ENCODE data around the gene CAMTA1. TPM values are rescaled to one million over a fixed set of nuclear protein-coding genes. Genes with fewer than 3 reads are reported as not detected.
A peak's percentile ranks its signal among the peaks of the same experiment; 100 is the strongest.

Gene CAMTA1
- total RNA-seq, 1 donor from 2014 or later, result 38.1 TPM

DNA sequence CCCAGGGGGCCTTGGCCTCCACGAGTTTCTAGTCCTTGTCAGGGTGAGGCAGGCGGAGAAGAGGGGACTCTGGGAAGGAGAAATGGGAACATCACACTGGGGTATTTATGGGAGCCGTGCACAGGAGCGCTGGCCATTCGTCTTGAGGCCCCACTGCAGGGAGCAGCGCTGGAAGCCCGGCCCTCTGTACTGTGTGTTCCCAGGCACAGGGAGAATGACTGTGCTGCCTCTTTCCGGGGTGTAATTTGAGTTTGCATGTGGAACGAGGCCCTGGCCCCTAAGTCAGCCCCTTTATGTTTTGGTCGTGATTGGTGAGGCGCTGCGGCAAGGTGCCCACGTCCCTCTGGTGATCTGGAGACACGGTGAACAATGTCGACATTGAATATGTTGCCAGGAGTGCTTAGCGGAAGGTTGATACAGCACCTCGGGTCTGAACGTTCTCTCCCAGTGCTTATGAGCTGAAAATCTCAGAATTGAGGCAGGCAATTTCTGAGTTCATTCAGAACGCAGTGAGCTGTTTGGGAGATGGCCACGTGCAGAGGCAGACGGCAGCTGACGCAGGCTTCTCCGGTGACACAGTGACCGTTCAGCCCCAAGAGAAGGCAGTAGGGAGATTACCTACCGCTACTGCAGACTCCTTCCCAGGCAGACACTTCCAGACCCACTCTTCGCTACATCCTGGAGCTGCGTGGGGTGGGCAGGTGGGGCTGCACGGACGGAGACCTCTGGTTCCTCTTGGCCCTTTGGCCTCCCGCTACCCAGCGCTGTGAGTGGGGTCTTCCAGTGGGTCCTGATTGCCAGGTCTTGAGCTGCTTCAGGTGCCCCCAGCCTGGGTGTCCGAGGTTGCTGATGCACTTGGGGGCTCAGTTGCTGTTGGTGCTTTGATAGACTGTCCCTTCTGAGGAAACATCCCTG is 265.8 kb downstream of the CAMTA1 start:
- no peak overlapping the region for H3K27ac ChIP-seq (ENCODE audit: low read depth, low read length)
- peak overlapping the region in 1 of 3 donors; percentile 16 for H3K9ac ChIP-seq (ENCODE audit: low read depth in 1 of 3, low read length in 3 of 3)
- peaks cover 4 to 35% (median 34%) of the 10 kb centered on the region in 3 donors for H3K27me3 ChIP-seq (ENCODE audit: control insufficient read depth in 3 of 3, insufficient read depth in 3 of 3, low read length in 3 of 3)
- H3K36me3 ChIP-seq (ENCODE audit: control insufficient read depth in 3 of 3, insufficient read depth in 3 of 3, low read length in 3 of 3), result no peaks in the 10 kb centered on the region
- H3K9me3 ChIP-seq (ENCODE audit: control insufficient read depth in 3 of 3, low read length in 3 of 3), result no peaks in the 10 kb centered on the region
- no peak overlapping the region for H3K4me3 ChIP-seq (ENCODE audit: low read length in 3 of 3)
- peaks cover 0 to 9% (median 3%) of the 10 kb centered on the region in 3 donors for H3K4me1 ChIP-seq (ENCODE audit: control insufficient read depth in 3 of 3, insufficient read depth in 3 of 3, low read length in 3 of 3)

GRCh38 chr1:7052701-7053100 is 267.4 kb downstream of the CAMTA1 start:
- no peak overlapping the region for H3K4me3 ChIP-seq (ENCODE audit: low read length in 3 of 3)
- no peak overlapping the region for H3K27ac ChIP-seq (ENCODE audit: low read depth, low read length)
- H3K36me3 ChIP-seq (ENCODE audit: control insufficient read depth in 3 of 3, insufficient read depth in 3 of 3, low read length in 3 of 3), result no peaks in the 10 kb centered on the region
- peaks cover 0 to 9% (median 3%) of the 10 kb centered on the region in 3 donors for H3K4me1 ChIP-seq (ENCODE audit: control insufficient read depth in 3 of 3, insufficient read depth in 3 of 3, low read length in 3 of 3)
- no peak overlapping the region for H3K9ac ChIP-seq (ENCODE audit: low read depth in 1 of 3, low read length in 3 of 3)
- peaks cover 4 to 34% (median 30%) of the 10 kb centered on the region in 3 donors for H3K27me3 ChIP-seq (ENCODE audit: control insufficient read depth in 3 of 3, insufficient read depth in 3 of 3, low read length in 3 of 3)
- H3K9me3 ChIP-seq (ENCODE audit: control insufficient read depth in 3 of 3, low read length in 3 of 3), result no peaks in the 10 kb centered on the region

DNA sequence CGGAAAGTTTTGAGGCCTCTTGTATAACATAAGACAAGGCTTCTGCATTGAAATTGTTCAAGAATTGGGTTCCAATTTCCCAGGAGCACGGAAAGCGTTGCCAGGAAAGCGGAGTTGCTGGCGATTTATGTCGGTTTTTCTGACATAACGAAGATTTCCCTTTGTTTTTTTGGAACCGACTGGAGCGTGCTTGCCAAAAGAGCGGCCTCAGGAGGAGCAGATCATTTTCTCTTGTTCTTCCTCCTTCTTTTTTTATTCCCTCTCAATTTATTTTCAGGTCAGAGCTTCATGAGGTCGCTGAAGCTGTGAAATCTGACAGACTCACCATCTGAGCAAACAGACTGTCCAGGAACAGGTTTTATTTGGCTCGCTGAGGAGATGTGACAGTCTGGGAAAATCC is 275.5 kb downstream of the CAMTA1 start:
- no peaks in the 10 kb centered on the region for H3K36me3 ChIP-seq (ENCODE audit: control insufficient read depth in 3 of 3, insufficient read depth in 3 of 3, low read length in 3 of 3)
- no peak overlapping the region for H3K9ac ChIP-seq (ENCODE audit: low read depth in 1 of 3, low read length in 3 of 3)
- peaks cover 0 to 8% (median 2%) of the 10 kb centered on the region in 3 donors for H3K27me3 ChIP-seq (ENCODE audit: control insufficient read depth in 3 of 3, insufficient read depth in 3 of 3, low read length in 3 of 3)
- no peaks in the 10 kb centered on the region for H3K9me3 ChIP-seq (ENCODE audit: control insufficient read depth in 3 of 3, low read length in 3 of 3)
- no peak overlapping the region for H3K4me3 ChIP-seq (ENCODE audit: low read length in 3 of 3)
- no peaks in the 10 kb centered on the region for H3K4me1 ChIP-seq (ENCODE audit: control insufficient read depth in 3 of 3, insufficient read depth in 3 of 3, low read length in 3 of 3)
- H3K27ac ChIP-seq (ENCODE audit: low read depth, low read length), result no peak overlapping the region

GRCh38 chr1:7062346-7063061 is 277.2 kb downstream of the CAMTA1 start:
- H3K36me3 ChIP-seq (ENCODE audit: control insufficient read depth in 3 of 3, insufficient read depth in 3 of 3, low read length in 3 of 3), result no peaks in the 10 kb centered on the region
- H3K27me3 ChIP-seq (ENCODE audit: control insufficient read depth in 3 of 3, insufficient read depth in 3 of 3, low read length in 3 of 3), result peaks cover 0 to 8% (median 0%) of the 10 kb centered on the region in 3 donors
- H3K27ac ChIP-seq (ENCODE audit: low read depth, low read length), result no peak overlapping the region
- H3K4me3 ChIP-seq (ENCODE audit: low read length in 3 of 3), result no peak overlapping the region
- H3K9me3 ChIP-seq (ENCODE audit: control insufficient read depth in 3 of 3, low read length in 3 of 3), result no peaks in the 10 kb centered on the region
- no peak overlapping the region for H3K9ac ChIP-seq (ENCODE audit: low read depth in 1 of 3, low read length in 3 of 3)
- no peaks in the 10 kb centered on the region for H3K4me1 ChIP-seq (ENCODE audit: control insufficient read depth in 3 of 3, insufficient read depth in 3 of 3, low read length in 3 of 3)

- Histone ChIP-seq H3K36me3 (ENCODE audit: control insufficient read depth in 3 of 3, insufficient read depth in 3 of 3, low read length in 3 of 3) (no peaks in the 10 kb centered on the region), H3K9ac (ENCODE audit: low read depth in 1 of 3, low read length in 3 of 3) (no peak overlapping the region), H3K27ac (ENCODE audit: low read depth, low read length) (no peak overlapping the region), H3K9me3 (ENCODE audit: control insufficient read depth in 3 of 3, low read length in 3 of 3) (no peaks in the 10 kb centered on the region), H3K4me1 (ENCODE audit: control insufficient read depth in 3 of 3, insufficient read depth in 3 of 3, low read length in 3 of 3) (no peaks in the 10 kb centered on the region), H3K27me3 (ENCODE audit: control insufficient read depth in 3 of 3, insufficient read depth in 3 of 3, low read length in 3 of 3) (peaks cover 0 to 8% (median 0%) of the 10 kb centered on the region in 3 donors), H3K4me3 (ENCODE audit: low read length in 3 of 3) (no peak overlapping the region)
Measured at GRCh38 chr1:7063981-7064380, 278.7 kb downstream of the CAMTA1 start.

DNA sequence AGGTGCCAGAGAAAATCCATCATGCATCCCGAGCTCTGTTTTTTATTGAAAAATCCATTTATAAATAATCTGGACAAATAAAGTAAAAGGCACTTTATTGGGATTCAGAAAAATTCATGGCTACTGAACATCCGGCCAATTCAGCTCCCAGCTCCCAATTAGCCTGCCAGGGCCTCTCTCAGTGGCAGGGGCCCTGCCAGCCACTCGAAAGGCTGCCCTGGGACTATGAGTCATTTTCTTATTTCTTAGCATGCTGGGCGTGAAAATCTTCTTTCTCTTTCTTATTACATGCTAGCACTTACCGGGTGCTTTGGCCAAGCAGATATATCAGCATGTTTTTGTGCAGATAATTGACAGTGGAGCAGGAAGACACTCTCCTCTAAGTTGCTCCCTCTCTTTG is 283.3 kb downstream of the CAMTA1 start:
- no peak overlapping the region for H3K4me3 ChIP-seq (ENCODE audit: low read length in 3 of 3)
- no peak overlapping the region for H3K27ac ChIP-seq (ENCODE audit: low read depth, low read length)
- H3K9ac ChIP-seq (ENCODE audit: low read depth in 1 of 3, low read length in 3 of 3), result no peak overlapping the region
- no peaks in the 10 kb centered on the region for H3K9me3 ChIP-seq (ENCODE audit: control insufficient read depth in 3 of 3, low read length in 3 of 3)
- H3K27me3 ChIP-seq (ENCODE audit: control insufficient read depth in 3 of 3, insufficient read depth in 3 of 3, low read length in 3 of 3), result peaks cover 0 to 8% (median 0%) of the 10 kb centered on the region in 3 donors
- H3K36me3 ChIP-seq (ENCODE audit: control insufficient read depth in 3 of 3, insufficient read depth in 3 of 3, low read length in 3 of 3), result no peaks in the 10 kb centered on the region
- peaks cover 2 to 7% (median 2%) of the 10 kb centered on the region in 3 donors for H3K4me1 ChIP-seq (ENCODE audit: control insufficient read depth in 3 of 3, insufficient read depth in 3 of 3, low read length in 3 of 3)

- Histone ChIP-seq H3K27me3 (ENCODE audit: control insufficient read depth in 3 of 3, insufficient read depth in 3 of 3, low read length in 3 of 3) (peaks cover 0 to 3% (median 0%) of the 10 kb centered on the region in 3 donors), H3K9ac (ENCODE audit: low read depth in 1 of 3, low read length in 3 of 3) (no peak overlapping the region), H3K36me3 (ENCODE audit: control insufficient read depth in 3 of 3, insufficient read depth in 3 of 3, low read length in 3 of 3) (no peaks in the 10 kb centered on the region)
Measured at GRCh38 chr1:7069931-7070330, 284.7 kb downstream of the CAMTA1 start.

DNA sequence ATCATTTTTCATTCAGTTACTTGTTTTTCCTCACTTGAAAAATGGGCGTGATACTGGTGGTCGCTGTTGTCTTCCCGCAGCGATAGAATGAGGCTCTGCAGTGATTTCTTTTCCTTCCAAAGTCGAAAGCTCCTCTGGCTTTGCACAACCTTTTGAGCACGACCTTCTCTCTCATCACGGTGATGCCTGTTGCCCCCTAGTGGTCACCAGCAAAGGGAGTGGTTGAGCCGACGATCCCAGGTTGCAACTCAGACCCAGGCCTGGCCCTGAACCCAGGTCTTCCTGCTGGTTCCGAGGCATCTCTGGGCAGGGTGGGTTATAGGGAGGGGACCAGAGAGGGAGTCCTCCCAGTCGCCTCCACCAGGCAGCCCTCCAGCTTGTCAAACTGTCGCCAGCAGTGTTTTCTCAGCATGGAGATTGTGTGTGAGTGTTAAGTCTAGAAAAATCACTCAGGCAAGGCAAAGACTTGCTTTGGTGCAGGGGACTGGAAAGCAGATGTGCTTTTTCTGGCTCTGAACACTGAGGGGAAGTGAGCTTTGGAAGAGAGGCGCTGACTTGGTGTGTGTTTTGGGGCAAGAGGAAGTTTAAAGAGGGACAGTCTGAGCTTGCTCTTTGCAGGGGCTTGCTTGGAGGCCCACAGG is 285.3 kb downstream of the CAMTA1 start:
- Histone ChIP-seq H3K27me3 (ENCODE audit: control insufficient read depth in 3 of 3, insufficient read depth in 3 of 3, low read length in 3 of 3) (no peaks in the 10 kb centered on the region), H3K9ac (ENCODE audit: low read depth in 1 of 3, low read length in 3 of 3) (no peak overlapping the region), H3K4me3 (ENCODE audit: low read length in 3 of 3) (peak overlapping the region; percentile 30 to 57 (median 51)), H3K36me3 (ENCODE audit: control insufficient read depth in 3 of 3, insufficient read depth in 3 of 3, low read length in 3 of 3) (no peaks in the 10 kb centered on the region), H3K4me1 (ENCODE audit: control insufficient read depth in 3 of 3, insufficient read depth in 3 of 3, low read length in 3 of 3) (peaks cover 2 to 7% (median 2%) of the 10 kb centered on the region in 3 donors), H3K27ac (ENCODE audit: low read depth, low read length) (no peak overlapping the region), H3K9me3 (ENCODE audit: control insufficient read depth in 3 of 3, low read length in 3 of 3) (no peaks in the 10 kb centered on the region)

More at GRCh38 chr1:7069931-7070330, 284.7 kb downstream of the CAMTA1 start:
- H3K27ac ChIP-seq (ENCODE audit: low read depth, low read length), result no peak overlapping the region
- no peaks in the 10 kb centered on the region for H3K9me3 ChIP-seq (ENCODE audit: control insufficient read depth in 3 of 3, low read length in 3 of 3)
- H3K4me3 ChIP-seq (ENCODE audit: low read length in 3 of 3), result peak overlapping the region; percentile 30 to 57 (median 51)
- H3K4me1 ChIP-seq (ENCODE audit: control insufficient read depth in 3 of 3, insufficient read depth in 3 of 3, low read length in 3 of 3), result peaks cover 2 to 7% (median 2%) of the 10 kb centered on the region in 3 donors

GRCh38 chr1:7076117-7076516 is 290.9 kb downstream of the CAMTA1 start:
- Histone ChIP-seq H3K9me3 (ENCODE audit: control insufficient read depth in 3 of 3, low read length in 3 of 3) (no peaks in the 10 kb centered on the region), H3K4me1 (ENCODE audit: control insufficient read depth in 3 of 3, insufficient read depth in 3 of 3, low read length in 3 of 3) (no peaks in the 10 kb centered on the region), H3K4me3 (ENCODE audit: low read length in 3 of 3) (no peak overlapping the region), H3K36me3 (ENCODE audit: control insufficient read depth in 3 of 3, insufficient read depth in 3 of 3, low read length in 3 of 3) (no peaks in the 10 kb centered on the region), H3K9ac (ENCODE audit: low read depth in 1 of 3, low read length in 3 of 3) (no peak overlapping the region), H3K27me3 (ENCODE audit: control insufficient read depth in 3 of 3, insufficient read depth in 3 of 3, low read length in 3 of 3) (peaks cover 0 to 3% (median 0%) of the 10 kb centered on the region in 3 donors), H3K27ac (ENCODE audit: low read depth, low read length) (no peak overlapping the region)
